Mucosa of stomach (tissue), 1 donor: ENCODE results near the gene DOCK4.

Experiments used
- H3K27me3 ChIP-seq: one replicate; pipeline ENCODE4 v1.7.0; 2013; ENCODE audit warnings: mild to moderate bottlenecking, low read length; ENCODE audit not compliant: control insufficient read depth, insufficient read depth
- H3K36me3 ChIP-seq: one replicate; pipeline ENCODE4 v1.7.0; 2013; ENCODE audit warnings: low read length; ENCODE audit not compliant: control insufficient read depth, insufficient read depth
- H3K4me1 ChIP-seq: one replicate; pipeline ENCODE4 v1.7.0; 2013; ENCODE audit warnings: mild to moderate bottlenecking, low read length; ENCODE audit not compliant: control insufficient read depth, insufficient read depth
- H3K4me3 ChIP-seq: one replicate; pipeline ENCODE4 v1.7.0; 2013; ENCODE audit warnings: low read length
- H3K9ac ChIP-seq: one replicate; pipeline ENCODE4 v1.7.0; 2013; ENCODE audit warnings: mild to moderate bottlenecking, low read length, moderate library complexity
- H3K9me3 ChIP-seq: one replicate; pipeline ENCODE4 v1.7.0; 2013; ENCODE audit warnings: mild to moderate bottlenecking, low read length, moderate library complexity; ENCODE audit not compliant: control insufficient read depth
- donor health status: Pancreatic carcinoma.

Gene DOCK4

GRCh38 chr7:112060625-112061024 lies 145.6 kb downstream of the DOCK4 start:
- Histone ChIP-seq H3K4me3 (no peak overlapping the region), H3K27me3 (no peaks in the 10 kb centered on the region), H3K9ac (no peak overlapping the region), H3K4me1 (no peaks in the 10 kb centered on the region), H3K9me3 (no peaks in the 10 kb centered on the region), H3K36me3 (no peaks in the 10 kb centered on the region)

- H3K4me1 ChIP-seq: no peaks in the 10 kb centered on the region
- H3K9ac ChIP-seq: no peak overlapping the region
- H3K36me3 ChIP-seq: no peaks in the 10 kb centered on the region
- no peaks in the 10 kb centered on the region for H3K27me3 ChIP-seq
- H3K4me3 ChIP-seq: no peak overlapping the region
- H3K9me3 ChIP-seq: no peaks in the 10 kb centered on the region
Measured at GRCh38 chr7:112059675-112060074, 146.5 kb downstream of the DOCK4 start.

GRCh38 chr7:112058686-112059085 lies 147.5 kb downstream of the DOCK4 start:
- Histone ChIP-seq H3K4me3 (no peak overlapping the region), H3K9me3 (no peaks in the 10 kb centered on the region), H3K9ac (no peak overlapping the region), H3K4me1 (no peaks in the 10 kb centered on the region), H3K36me3 (no peaks in the 10 kb centered on the region), H3K27me3 (no peaks in the 10 kb centered on the region)

GRCh38 chr7:112056409-112056808 lies 149.8 kb downstream of the DOCK4 start:
- no peak overlapping the region for H3K4me3 ChIP-seq
- H3K4me1 ChIP-seq: no peaks in the 10 kb centered on the region
- no peaks in the 10 kb centered on the region for H3K27me3 ChIP-seq
- no peaks in the 10 kb centered on the region for H3K9me3 ChIP-seq
- no peaks in the 10 kb centered on the region for H3K36me3 ChIP-seq
- H3K9ac ChIP-seq: no peak overlapping the region

GRCh38 chr7:112053737-112054069 lies 152.5 kb downstream of the DOCK4 start:
- Histone ChIP-seq H3K4me3 (no peak overlapping the region), H3K9ac (no peak overlapping the region), H3K27me3 (no peaks in the 10 kb centered on the region), H3K9me3 (no peaks in the 10 kb centered on the region), H3K4me1 (no peaks in the 10 kb centered on the region), H3K36me3 (no peaks in the 10 kb centered on the region)

- no peaks in the 10 kb centered on the region for H3K4me1 ChIP-seq
- no peaks in the 10 kb centered on the region for H3K36me3 ChIP-seq
- H3K4me3 ChIP-seq: no peak overlapping the region
- no peaks in the 10 kb centered on the region for H3K27me3 ChIP-seq
- H3K9ac ChIP-seq: no peak overlapping the region
- no peaks in the 10 kb centered on the region for H3K9me3 ChIP-seq
Measured at GRCh38 chr7:112052993-112053736, 153.0 kb downstream of the DOCK4 start.

GRCh38 chr7:112052498-112052897 lies 153.7 kb downstream of the DOCK4 start:
- Histone ChIP-seq H3K27me3 (no peaks in the 10 kb centered on the region), H3K4me3 (no peak overlapping the region), H3K36me3 (no peaks in the 10 kb centered on the region), H3K9ac (no peak overlapping the region), H3K4me1 (no peaks in the 10 kb centered on the region), H3K9me3 (no peaks in the 10 kb centered on the region)

GRCh38 chr7:112050250-112050881 lies 155.8 kb downstream of the DOCK4 start:
- Histone ChIP-seq H3K9ac (no peak overlapping the region), H3K4me1 (no peaks in the 10 kb centered on the region), H3K4me3 (no peak overlapping the region), H3K27me3 (no peaks in the 10 kb centered on the region), H3K9me3 (no peaks in the 10 kb centered on the region), H3K36me3 (no peaks in the 10 kb centered on the region)

GRCh38 chr7:112049555-112050249 lies 156.5 kb downstream of the DOCK4 start:
- Histone ChIP-seq H3K9ac (no peak overlapping the region), H3K9me3 (no peaks in the 10 kb centered on the region), H3K4me1 (no peaks in the 10 kb centered on the region), H3K27me3 (no peaks in the 10 kb centered on the region), H3K4me3 (no peak overlapping the region), H3K36me3 (no peaks in the 10 kb centered on the region)

- Histone ChIP-seq H3K36me3 (no peaks in the 10 kb centered on the region), H3K9ac (no peak overlapping the region), H3K4me3 (no peak overlapping the region), H3K27me3 (no peaks in the 10 kb centered on the region), H3K9me3 (no peaks in the 10 kb centered on the region), H3K4me1 (no peaks in the 10 kb centered on the region)
Measured at GRCh38 chr7:112047421-112047820, 158.8 kb downstream of the DOCK4 start.

- Histone ChIP-seq H3K36me3 (no peaks in the 10 kb centered on the region), H3K9ac (no peak overlapping the region), H3K27me3 (no peaks in the 10 kb centered on the region), H3K9me3 (no peaks in the 10 kb centered on the region), H3K4me3 (no peak overlapping the region), H3K4me1 (no peaks in the 10 kb centered on the region)
Measured at GRCh38 chr7:112045222-112045621, 161.0 kb downstream of the DOCK4 start.

GRCh38 chr7:112042631-112043030 lies 163.6 kb downstream of the DOCK4 start:
- Histone ChIP-seq H3K4me3 (no peak overlapping the region), H3K9me3 (no peaks in the 10 kb centered on the region), H3K4me1 (no peaks in the 10 kb centered on the region), H3K36me3 (no peaks in the 10 kb centered on the region), H3K9ac (no peak overlapping the region), H3K27me3 (no peaks in the 10 kb centered on the region)
